H1 (cell line): ENCODE data around the gene CGNL1. TPM values are rescaled to one million over a fixed set of nuclear protein-coding genes. Genes with fewer than 3 reads are reported as not detected.

Source experiments
- BCL11A ChIP-seq, 2 experiments: IDR thresholded peaks; one replicate each; pipeline ENCODE4 v1.6.1; 2011; ENCODE audit warnings: low read depth in 2 of 2, low read length in 2 of 2, mild to moderate bottlenecking in 2 of 2
- KDM1A ChIP-seq: fragments of 200-600, 300-600 bp; sonication (generic); IDR thresholded peaks from 2 replicates; pipeline ENCODE4 v1.7.1; 2016; ENCODE audit warnings: mild to moderate bottlenecking, low read length, borderline replicate concordance
- KDM4A ChIP-seq: IDR thresholded peaks from one replicate; pipeline ENCODE4 v1.7.1; 2012; ENCODE audit warnings: low read depth, mild to moderate bottlenecking, moderate library complexity, low read length, inconsistent platforms; ENCODE audit not compliant: severe bottlenecking
- SIN3A ChIP-seq, 2 experiments: IDR thresholded peaks in 1 of 2; conservative IDR thresholded peaks in 1 of 2; 2 replicates each; pipeline ENCODE4 v1.6.1; 2011 to 2012; ENCODE audit warnings: low read length in 2 of 2, improper control_type of control experiment in 1 of 2, low read depth in 1 of 2, mild to moderate bottlenecking in 1 of 2
- SUZ12 ChIP-seq: fragments of 200-600 bp; sonication (generic); IDR thresholded peaks from 2 replicates; pipeline ENCODE4 v1.6.1; 2012; ENCODE audit warnings: mild to moderate bottlenecking, inconsistent platforms, low read length, moderate library complexity, mixed read lengths
- polyA plus RNA-seq, 7 experiments: library from polyadenylated mRNA; depleted of rRNA in 3 of 7; stranded (reverse) in 5 of 7; unstranded in 2 of 7; fragments of >200 nt in 5 of 7; fragments of 200-250 nt in 2 of 7; gene quantifications; 1 replicate in 5 of 7; 2 replicates in 1 of 7; 4 replicates in 1 of 7; pipeline versions ENCODE4 v1.2.1 to v1.2.3, GENCODE V29; 2011 to 2013; ENCODE audit warnings: missing spikeins in 2 of 7, mixed read lengths in 2 of 7
- total RNA-seq: library from RNA; stranded (reverse); fragmentation: NEBNext Ultra II Directional; extraction: Animal tissue kit (Norgen Biotek cat#: 25700); gene quantifications from 2 replicates; pipeline ENCODE4 v1.2.1, GENCODE V29; 2021

Gene CGNL1
- total and polyA plus RNA-seq, 2 of the 8 experiments (the other 6 are each of a cell fraction or from before 2014, with no cell fraction given): 21.8 to 75.6 TPM

- TF ChIP-seq KDM1A: no peak
- no peak for TF ChIP-seq SIN3A (conservative IDR thresholded peaks at IDR 0.05 in 1 of 2, IDR thresholded peaks at IDR 0.05 in 1 of 2; ENCODE audit: low read depth in 1 of 2, low read length in 2 of 2)
- no peak for TF ChIP-seq SUZ12
- no peak for TF ChIP-seq KDM4A
- TF ChIP-seq BCL11A (IDR thresholded peaks at IDR 0.05; ENCODE audit: low read depth in 2 of 2, low read length in 2 of 2): no peak
Observed at GRCh38 chr15:57493351-57493750, 117.0 kb downstream of the CGNL1 start (continued).
